GM23248 (cell line): ENCODE measurements around the gene MAST1.

Source experiments
- EZH2 ChIP-seq: fragments of 200-600 bp; sonication (generic); IDR thresholded peaks from 2 replicates; pipeline ENCODE4 v1.6.1; 2018; ENCODE audit warnings: antibody characterized with exemption, mild to moderate bottlenecking; ENCODE audit not compliant: insufficient read depth, poor library complexity, severe bottlenecking
- EZH2phosphoT487 ChIP-seq: fragments of 200-600 bp; sonication (generic); IDR thresholded peaks from 2 replicates; pipeline ENCODE4 v1.6.1; 2018; ENCODE audit warnings: antibody characterized with exemption, moderate library complexity, mild to moderate bottlenecking, low read depth; ENCODE audit not compliant: insufficient read depth

DNA sequence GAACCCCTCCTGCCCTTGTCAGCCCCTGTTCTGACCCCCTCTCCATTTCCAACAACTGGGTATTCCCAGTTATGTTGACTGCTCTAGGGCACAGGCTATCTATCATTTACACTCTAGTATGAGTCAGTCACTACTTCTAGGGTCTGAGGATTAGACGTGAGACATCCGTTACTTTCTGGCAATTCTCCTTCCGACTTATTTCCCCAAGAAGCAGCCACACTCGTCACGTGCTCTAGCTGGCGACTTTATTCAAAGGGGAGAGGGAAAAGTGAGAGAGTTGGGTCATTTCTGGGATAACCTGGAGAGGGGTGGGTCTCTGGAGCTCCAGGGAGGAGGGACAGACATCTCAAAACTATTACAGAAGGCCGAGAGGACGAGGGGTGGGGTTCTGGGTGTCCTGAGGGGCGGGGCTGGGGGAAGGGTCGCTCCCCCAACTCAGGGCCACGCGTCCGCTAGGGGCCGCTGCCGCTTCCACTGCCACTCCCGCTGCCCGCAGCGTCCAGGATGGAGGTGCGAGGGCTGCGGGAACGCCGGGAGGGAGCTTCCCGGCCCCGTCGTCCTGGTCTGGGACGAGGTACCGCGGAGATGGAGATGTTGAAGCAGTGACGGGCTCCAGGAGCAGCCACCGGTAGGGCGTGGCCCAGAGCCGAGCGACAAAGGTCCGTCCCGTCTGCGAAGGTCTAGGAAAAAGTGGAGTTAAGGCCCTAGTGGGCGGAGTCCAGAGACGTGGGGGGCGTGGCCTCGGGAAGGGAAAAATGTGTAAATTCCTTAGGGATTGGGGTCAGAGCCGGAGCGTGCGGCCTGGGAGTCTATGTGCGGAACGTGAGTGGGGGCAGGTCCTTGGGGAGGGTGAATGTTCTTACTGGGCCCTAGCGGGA is 12.8 kb upstream of the MAST1 start:
- no peak for TF ChIP-seq EZH2phosphoT487
- TF ChIP-seq EZH2: no peak
